Ovary (tissue), 9 donors: ENCODE measurements around the gene DEFB124. TPM values are rescaled to one million over a fixed set of nuclear protein-coding genes. Genes with fewer than 3 reads are reported as not detected.

Experiments used
- DNase-seq, 5 donors: peaks; one replicate each; pipeline ENCODE4 v3.0.0-alpha.2; 2019 to 2020
- H3K27ac ChIP-seq, 2 donors: fragments of 200-600 bp; one replicate each; pipeline versions ENCODE4 v1.5.1 to v1.8.0; 2019 to 2022
- H3K27me3 ChIP-seq: fragments of 200-600 bp; one replicate; pipeline ENCODE4 v1.8.0; 2022
- H3K36me3 ChIP-seq: fragments of 200-600 bp; sonication (generic); one replicate; pipeline ENCODE4 v1.5.1; 2019
- H3K4me1 ChIP-seq: one replicate; pipeline ENCODE4 v1.8.1; 2013; ENCODE audit warnings: mild to moderate bottlenecking, moderate library complexity; ENCODE audit not compliant: insufficient read depth
- H3K4me3 ChIP-seq: fragments of 200-600 bp; sonication (generic); one replicate; pipeline ENCODE4 v1.5.1; 2017
- H3K9me3 ChIP-seq, 2 donors: fragments of 200-600 bp in 1 of 2; sonication (generic) in 1 of 2; one replicate each; pipeline versions ENCODE4 v1.5.1 to v1.8.1; 2013 to 2019; ENCODE audit warnings: mild to moderate bottlenecking in 1 of 2, moderate library complexity in 1 of 2
- CTCF ChIP-seq, 3 donors: fragments of 450-650 bp in 2 of 3; fragments of 200-600 bp in 1 of 3; IDR thresholded peaks; one replicate each; pipeline versions ENCODE4 v1.5.1 to v1.8.0; 2016 to 2022; ENCODE audit warnings: antibody characterized with exemption in 3 of 3, mild to moderate bottlenecking in 1 of 3
- EP300 ChIP-seq: sonication (generic); formaldehyde crosslinking; IDR thresholded peaks from one replicate; pipeline ENCODE4 v1.6.1; 2017; ENCODE audit warnings: antibody characterized with exemption
- POLR2A ChIP-seq: fragments of 450-650 bp; IDR thresholded peaks from one replicate; pipeline ENCODE4 v1.6.1; 2017; ENCODE audit warnings: antibody characterized with exemption, mild to moderate bottlenecking, moderate library complexity
- WGBS, 3 donors: extraction: QIAGEN DNeasy Blood & Tissue Kit in 1 of 3; methylation state at CpG; one replicate each; pipeline versions ENCODE4 v1.1.5 to v1.1.7; 2013 to 2017; 5-methylcytosine and 5-hydroxymethylcytosine counted together
- intact Hi-C, 4 donors: fragments of 100-400 bp; cut with DNase I; formaldehyde crosslinking; loops; one replicate each; pipeline versions ENCODE4 v1.11.0 to v1.15.1; 2022 to 2023
- polyA plus RNA-seq, 2 donors: library from polyadenylated mRNA; stranded (reverse); fragments of 200-250 nt in 1 of 2; fragments of 350-450 nt in 1 of 2; fragmentation: Illumina TruSeq in 1 of 2; extraction: RNeasy Lipid Tissue Mini Kit (QIAGEN cat#74804) in 1 of 2; gene quantifications; one replicate each; pipeline ENCODE4 v1.2.3, GENCODE V29; 2013 to 2014
- total RNA-seq, 7 donors: library from RNA; depleted of rRNA in 2 of 7; stranded (reverse); fragments of >200 nt in 2 of 7; fragmentation: NEBNext Ultra II Directional in 3 of 7; extraction: Animal tissue kit (Norgen Biotek cat#: 25700) in 3 of 7; gene quantifications; one replicate each; pipeline versions ENCODE4 v1.1.0 to v1.2.4, GENCODE V29; 2016 to 2023
- donor health status: DM: no; HTN: no; CAD: no; lungs with moderate emphysema.
- donor health status: DM: no; HTN: no; CAD: no.
- donor health status: Bipolar disorder and iron deficiency.
- donor health status: DM: yes; HTN: yes; CAD: no.
- donor health status: DM: no; HTN: no; CAD: no.
- donor health status: DM: yes; HTN: yes; CAD: no.

DEFB124 gene
- total and polyA plus RNA-seq, 9 donors: 0.45 to 0.82 (median 0.62) TPM; not detected in 6

- no peak overlapping the region for H3K27ac ChIP-seq
These were observed 42.4 kb upstream of the DEFB124 start for GRCh38 chr20:31517373-31517772.

GRCh38 chr20:31516651-31517050 lies 41.7 kb upstream of the DEFB124 start:
- no peaks in the 10 kb centered on the region for H3K9me3 ChIP-seq
- no peak overlapping the region for H3K4me3 ChIP-seq
- H3K4me1 ChIP-seq: peaks cover 10% of the 10 kb centered on the region

More at GRCh38 chr20:31517373-31517772, 42.4 kb upstream of the DEFB124 start:
- no peak for TF ChIP-seq EP300
- TF ChIP-seq POLR2A: no peak
- TF ChIP-seq CTCF (IDR thresholded peaks at IDR 0.05): no peak
- DNase-seq: no peak
- Histone ChIP-seq H3K4me1 (peaks cover 10% of the 10 kb centered on the region), H3K9me3 (no peaks in the 10 kb centered on the region), H3K27me3 (no peaks in the 10 kb centered on the region), H3K36me3 (no peaks in the 10 kb centered on the region), H3K4me3 (no peak overlapping the region)
- intact Hi-C loops: no loop called here
- WGBS, 3 donors: 71 to 74% (median 74%) methylated on average over 4 of the region's 4 CpGs

GRCh38 chr20:31516166-31516565 lies 41.2 kb upstream of the DEFB124 start:
- H3K27ac ChIP-seq: no peak overlapping the region
- DNase-seq: no peak
- intact Hi-C loops: no loop called here

More at GRCh38 chr20:31516651-31517050, 41.7 kb upstream of the DEFB124 start:
- no peak for TF ChIP-seq EP300
- no peak for TF ChIP-seq CTCF (IDR thresholded peaks at IDR 0.05)
- no peak for TF ChIP-seq POLR2A
- no peak overlapping the region for H3K27ac ChIP-seq
- no peak for DNase-seq
- 86 to 95% (median 92%) methylated on average over 2 of the region's 2 CpGs for WGBS, 3 donors
- intact Hi-C loops: no loop called here
- no peaks in the 10 kb centered on the region for H3K36me3 ChIP-seq
- no peaks in the 10 kb centered on the region for H3K27me3 ChIP-seq

GRCh38 chr20:31515775-31516107 lies 40.8 kb upstream of the DEFB124 start:
- no peak overlapping the region for H3K27ac ChIP-seq
- DNase-seq: no peak

More at GRCh38 chr20:31516166-31516565, 41.2 kb upstream of the DEFB124 start:
- Histone ChIP-seq H3K4me3 (peak overlapping the region; percentile 91), H3K27me3 (no peaks in the 10 kb centered on the region), H3K9me3 (no peaks in the 10 kb centered on the region), H3K4me1 (peaks cover 10% of the 10 kb centered on the region), H3K36me3 (no peaks in the 10 kb centered on the region)
- 82 to 86% (median 83%) methylated on average over 4 of the region's 4 CpGs for WGBS, 3 donors
- no peak for TF ChIP-seq POLR2A
- no peak for TF ChIP-seq EP300
- TF ChIP-seq CTCF (IDR thresholded peaks at IDR 0.05): no peak

More at GRCh38 chr20:31515775-31516107, 40.8 kb upstream of the DEFB124 start:
- WGBS, 3 donors: 71 to 83% (median 80%) methylated on average over 3 of the region's 3 CpGs
- TF ChIP-seq EP300 (no peak), CTCF (IDR thresholded peaks at IDR 0.05) (no peak), POLR2A (no peak)
- H3K36me3 ChIP-seq: no peaks in the 10 kb centered on the region
- H3K4me1 ChIP-seq: peaks cover 10% of the 10 kb centered on the region
- intact Hi-C loops: no loop called here
- peak overlapping the region; percentile 91 for H3K4me3 ChIP-seq
- H3K27me3 ChIP-seq: no peaks in the 10 kb centered on the region
- no peaks in the 10 kb centered on the region for H3K9me3 ChIP-seq
